ENCODE data around the gene TENT4B.

- TF ChIP-seq CTCF (conservative IDR thresholded peaks at IDR 0.05 in 1 of 2, IDR thresholded peaks at IDR 0.05 in 1 of 2; ENCODE audit: low read depth in 1 of 2, low read length in 2 of 2) (no peak), EZH2 (IDR thresholded peaks at IDR 0.05; ENCODE audit: low read length, missing control alignments) (no peak)
Observed at GRCh38 chr16:50247906-50248608, 95.0 kb downstream of the TENT4B start.
